HCT116 (cell line): Measurements from ENCODE around the gene C1orf174. TPM values are rescaled to one million over a fixed set of nuclear protein-coding genes. Genes with fewer than 3 reads are reported as not detected.

Experiments
- ATAC-seq: fragments of 200-7000 bp; cut with Tn5 transposase; 2 replicates; pipeline ENCODE4 v1.9.1; 2020; ENCODE audit warnings: mild to moderate bottlenecking, moderate library complexity
- BruUV-seq: library from RNA; stranded (reverse); fragments of 400-500 nt; replicated peaks from 2 replicates; lab custom pipeline; 2021; lab: Mats Ljungman, UMichigan
- CTCF ChIA-PET: fragments of 300-600 bp; sonication (Branson Sonifier 250); formaldehyde crosslinking; loops from one replicate; lab custom pipeline; 2021; ENCODE audit warnings: antibody characterized with exemption; lab: Charles Lee
- POLR2A ChIA-PET: fragments of 300-600, 350-600 bp; sonication (Branson Sonifier 250); formaldehyde crosslinking; loops from one replicate; lab custom pipeline; 2021; ENCODE audit warnings: antibody characterized with exemption; lab: Charles Lee
- RAD21 ChIA-PET, 2 experiments: fragments of 300-600 bp; sonication (Branson Sonifier 250); formaldehyde crosslinking; loops; one replicate each; lab custom pipeline; 2023; ENCODE audit warnings: low total read pairs in 2 of 2; ENCODE audit not compliant: uncharacterized antibody in 2 of 2, unreplicated experiment in 2 of 2, low non-redundant PET in 1 of 2; lab: Charles Lee
- DNase-seq: peaks from one replicate; pipeline ENCODE4 v3.0.0-alpha.2; 2010; ENCODE audit warnings: low read depth, low spot score
- H2AFZ ChIP-seq: fragments of 200-600 bp; shearing (Covaris generic), sonication (generic); 2 replicates; pipeline ENCODE4 v1.6.1; 2017; ENCODE audit warnings: low read depth, mixed run types, mixed read lengths, antibody characterized with exemption, low read length; ENCODE audit not compliant: poor library complexity, severe bottlenecking
- H3K27ac ChIP-seq: 2 replicates; pipeline ENCODE4 v1.5.1; 2012; ENCODE audit warnings: low read depth, low read length
- H3K27me3 ChIP-seq: fragments of 200-600 bp; sonication (generic); 2 replicates; pipeline ENCODE4 v1.6.1; 2016; ENCODE audit warnings: mixed run types, low read length, mixed read lengths; ENCODE audit not compliant: insufficient read depth
- H3K36me3 ChIP-seq, 2 experiments: fragments of 200-500 bp in 1 of 2; fragments of 200-600 bp in 1 of 2; sonication (Bioruptor generic) in 1 of 2; sonication (generic) in 1 of 2; 2 replicates each; pipeline versions ENCODE4 v1.5.1 to v1.6.1; 2014 to 2016; ENCODE audit warnings: low read length in 2 of 2, inconsistent platforms in 1 of 2, mixed read lengths in 1 of 2, mixed run types in 1 of 2; ENCODE audit not compliant: insufficient read depth in 2 of 2, control insufficient read depth in 1 of 2
- H3K4me1 ChIP-seq, 2 experiments: fragments of 200-600 bp in 1 of 2; sonication (generic) in 1 of 2; 2 replicates each; pipeline versions ENCODE4 v1.5.1 to v1.6.1; 2012 to 2017; ENCODE audit warnings: low read length in 2 of 2, inconsistent platforms in 1 of 2, mild to moderate bottlenecking in 1 of 2, mixed read lengths in 1 of 2, mixed run types in 1 of 2, moderate library complexity in 1 of 2; ENCODE audit not compliant: insufficient read depth in 2 of 2, control insufficient read depth in 1 of 2
- H3K4me2 ChIP-seq: fragments of 200-600 bp; sonication (generic); 2 replicates; pipeline ENCODE4 v1.6.1; 2017; ENCODE audit warnings: mixed run types, low read length, mixed read lengths
- H3K4me3 ChIP-seq, 2 experiments: fragments of 200-600 bp in 1 of 2; sonication (generic) in 1 of 2; replicated peaks in 1 of 2; 2 replicates each; pipeline ENCODE4 v1.5.1; 2011 to 2016; ENCODE audit warnings: low read length in 2 of 2, control low read depth in 1 of 2, low read depth in 1 of 2, mild to moderate bottlenecking in 1 of 2, mixed read lengths in 1 of 2, mixed run types in 1 of 2
- H3K79me2 ChIP-seq: fragments of 200-600 bp; sonication (generic); 2 replicates; pipeline ENCODE4 v1.6.1; 2017; ENCODE audit warnings: mild to moderate bottlenecking, mixed run types, low read length, moderate library complexity, mixed read lengths; ENCODE audit not compliant: insufficient read depth
- H3K9ac ChIP-seq: fragments of 200-600 bp; sonication (generic); 2 replicates; pipeline ENCODE4 v1.6.1; 2016; ENCODE audit warnings: low read length, mixed read lengths
- H3K9me2 ChIP-seq: fragments of 200-600 bp; sonication (generic), shearing (Covaris generic); 2 replicates; pipeline ENCODE4 v1.6.1; 2017; ENCODE audit warnings: mixed run types, mild to moderate bottlenecking, moderate library complexity; ENCODE audit not compliant: insufficient read depth
- H3K9me3 ChIP-seq, 2 experiments: fragments of 200-500 bp in 1 of 2; fragments of 200-600 bp in 1 of 2; sonication (Bioruptor generic) in 1 of 2; sonication (generic) in 1 of 2; 2 replicates each; pipeline ENCODE4 v1.6.1; 2014 to 2017; ENCODE audit warnings: low read length in 2 of 2, mixed read lengths in 2 of 2, inconsistent platforms in 1 of 2, low read depth in 1 of 2, mild to moderate bottlenecking in 1 of 2, mixed run types in 1 of 2, moderate library complexity in 1 of 2; ENCODE audit not compliant: control insufficient read depth in 1 of 2, insufficient read depth in 1 of 2
- H4K20me1 ChIP-seq: fragments of 200-600 bp; sonication (generic), shearing (Covaris generic); 2 replicates; pipeline ENCODE4 v1.6.1; 2017; ENCODE audit warnings: mixed run types, mild to moderate bottlenecking, moderate library complexity; ENCODE audit not compliant: insufficient read depth
- CEBPB ChIP-seq: IDR thresholded peaks from 2 replicates; pipeline ENCODE4 v1.6.1; 2012; ENCODE audit warnings: low read depth
- ELF1 ChIP-seq: IDR thresholded peaks from 2 replicates; pipeline ENCODE4 v1.6.1; 2012; ENCODE audit warnings: low read depth, borderline replicate concordance
- EZH2phosphoT487 ChIP-seq: fragments of 200-600 bp; IDR thresholded peaks from 2 replicates; pipeline ENCODE4 v1.6.1; 2018; ENCODE audit warnings: antibody characterized with exemption, borderline replicate concordance
- FOSL1 ChIP-seq: IDR thresholded peaks from 2 replicates; pipeline ENCODE4 v1.6.1; 2012; ENCODE audit warnings: low read depth
- RAD21 ChIP-seq: IDR thresholded peaks from 2 replicates; pipeline ENCODE4 v1.6.1; 2012; ENCODE audit warnings: low read depth, mild to moderate bottlenecking
- REST ChIP-seq: IDR thresholded peaks from 2 replicates; pipeline ENCODE4 v1.6.1; 2012; ENCODE audit warnings: low read depth
- SIN3A ChIP-seq: IDR thresholded peaks from 2 replicates; pipeline ENCODE4 v1.6.1; 2012; ENCODE audit warnings: low read depth
- SP1 ChIP-seq: IDR thresholded peaks from 2 replicates; pipeline ENCODE4 v1.6.1; 2012; ENCODE audit warnings: low read depth
- ZBTB33 ChIP-seq: IDR thresholded peaks from 2 replicates; pipeline ENCODE4 v1.6.1; 2011; ENCODE audit warnings: mild to moderate bottlenecking, low read length, moderate library complexity; ENCODE audit not compliant: insufficient replicate concordance; ENCODE audit errors: extremely low read depth
- intact Hi-C: fragments of 100-400 bp; cut with micrococcal nuclease; formaldehyde crosslinking; loops from 2 replicates; pipeline ENCODE4 v1.10.0; 2022
- total RNA-seq: library from RNA; stranded (reverse); gene quantifications from one replicate; pipeline ENCODE4 v1.2.1, GENCODE V29; 2021; ENCODE audit not compliant: unreplicated experiment

C1orf174 gene
- total RNA-seq, 1 experiment from 2014 or later, result 33.7 TPM

GRCh38 chr1:3922851-3923250 lies 22.8 kb upstream of the C1orf174 start:
- DNase-seq, result no peak
- Histone ChIP-seq H3K9ac (no peak overlapping the region), H3K27me3 (peaks cover 4% of the 10 kb centered on the region; the same call in 1 of the 2 replicates), H3K4me1 (no peaks in the 10 kb centered on the region), H3K9me3 (no peaks in the 10 kb centered on the region), H3K36me3 (no peaks in the 10 kb centered on the region), H2AFZ (no peak overlapping the region), H3K9me2 (no peaks in the 10 kb centered on the region), H3K4me2 (no peak overlapping the region)
- ChIA-PET CTCF (no interaction called here), RAD21 (no interaction called here)
- intact Hi-C loops, result no loop called here
- no TSS peak for BruUV-seq
- TF ChIP-seq SIN3A (no peak), CEBPB (no peak), FOSL1 (no peak), ELF1 (no peak), RAD21 (no peak), ZBTB33 (no peak), SP1 (no peak), REST (no peak), EZH2phosphoT487 (no peak)
- TF ChIP-seq, all 23 proteins: peak for 0
- Histone ChIP-seq H3K27ac (no peak overlapping the region), H3K4me3 (no peak overlapping the region), H4K20me1 (no peaks in the 10 kb centered on the region), H3K79me2 (no peaks in the 10 kb centered on the region)
- ATAC-seq, result no peak
- POLR2A ChIA-PET, result no interaction called here
